HFFc6 (cell line): Measurements from ENCODE around the gene GOLGA8B. TPM values are rescaled to one million over a fixed set of nuclear protein-coding genes. Genes with fewer than 3 reads are reported as not detected.

Source experiments
- total RNA-seq, 6 experiments: library from RNA; stranded (reverse); fragmentation: NEBNext Ultra II Directional; extraction: Animal tissue kit (Norgen Biotek cat#: 25700); gene quantifications; 2 replicates in 1 of 6; 3 replicates in 5 of 6; pipeline ENCODE4 v1.2.3, GENCODE V29; 2021

GOLGA8B gene
- total RNA-seq, 6 experiments from 2014 or later = 23.0 to 35.7 (median 27.0) TPM

Other genes with a start within 250 kb of the GOLGA8B start
- 10 to 100 TPM in 1 of 6 experiments, 1 to 10 TPM in 5; 6.5 to 10.7 (median 8.3) TPM for gene SLC12A6, start 245.9 kb downstream of the GOLGA8B start, total RNA-seq
- gene NOP10, start 240.5 kb downstream of the GOLGA8B start, total RNA-seq = 100 to 1,000 TPM; 183 to 226 (median 200) TPM
- gene NUTM1, start 240.3 kb downstream of the GOLGA8B start, total RNA-seq = not detected
- 10 to 100 TPM; 26.7 to 42.6 (median 30.8) TPM for gene LPCAT4, start 216.5 kb downstream of the GOLGA8B start, total RNA-seq
- gene GOLGA8A, start 145.8 kb downstream of the GOLGA8B start, total RNA-seq = 1 to 10 TPM in 4 of 6 experiments, under 1 TPM in 2; 0.80 to 3.1 (median 1.6) TPM
- not detected for gene GJD2, start 171.3 kb upstream of the GOLGA8B start, total RNA-seq
- gene ACTC1, start 211.9 kb upstream of the GOLGA8B start, total RNA-seq = 10 to 100 TPM in 5 of 6 experiments, 1 to 10 TPM in 1; 4.8 to 30.5 (median 24.7) TPM